Lower leg skin (tissue), 4 donors: ENCODE results near the gene SCN1A. TPM values are rescaled to one million over a fixed set of nuclear protein-coding genes. Genes with fewer than 3 reads are reported as not detected.

ENCODE experiments used
- DNase-seq, 2 donors: peaks; one replicate each; pipeline ENCODE4 v3.0.0-alpha.2; 2019; ENCODE audit warnings: low spot score in 2 of 2
- H3K4me3 ChIP-seq: fragments of 200-600 bp; sonication (generic); 2 replicates; pipeline ENCODE4 v1.5.1; 2017; ENCODE audit warnings: mild to moderate bottlenecking, low read depth; ENCODE audit not compliant: poor library complexity, severe bottlenecking
- CTCF ChIP-seq, 3 donors: fragments of 450-650 bp; IDR thresholded peaks; one replicate each; pipeline ENCODE4 v1.5.1; 2016; ENCODE audit warnings: antibody characterized with exemption in 3 of 3, mild to moderate bottlenecking in 3 of 3, moderate library complexity in 2 of 3
- POLR2A ChIP-seq, 2 donors: fragments of 450-650 bp; IDR thresholded peaks; one replicate each; pipeline ENCODE4 v1.6.1; 2016 to 2017; ENCODE audit warnings: antibody characterized with exemption in 2 of 2, mild to moderate bottlenecking in 1 of 2, moderate library complexity in 1 of 2
- WGBS, 2 donors: methylation state at CpG; one replicate each; pipeline ENCODE4 v1.1.5; 2018; 5-methylcytosine and 5-hydroxymethylcytosine counted together
- intact Hi-C: fragments of 100-400 bp; cut with DNase I; formaldehyde crosslinking; loops from one replicate; pipeline ENCODE4 v1.15.0; 2023; ENCODE audit warnings: low total_unique reads
- total RNA-seq, 4 donors: library from RNA; depleted of rRNA; stranded (reverse); fragments of >200 nt; gene quantifications; one replicate each; pipeline ENCODE4 v1.1.0, GENCODE V29; 2016

The SCN1A gene
- total RNA-seq, 4 donors from 2014 or later: 0.04 TPM; not detected in 3

GRCh38 chr2:166118180-166118579 lies 9.6 kb downstream of the SCN1A start:
- intact Hi-C loops: no loop called here
- 78 to 94% methylated on average over 4 of the region's 4 CpGs for WGBS, 2 donors
- TF ChIP-seq CTCF (IDR thresholded peaks at IDR 0.05) (no peak), POLR2A (IDR thresholded peaks at IDR 0.05) (no peak)
- DNase-seq: no peak
- no peak overlapping the region for H3K4me3 ChIP-seq

- no peak for TF ChIP-seq POLR2A (IDR thresholded peaks at IDR 0.05)
- no peak for TF ChIP-seq CTCF (IDR thresholded peaks at IDR 0.05)
- DNase-seq: no peak
- intact Hi-C loops: no loop called here
- 59 to 75% methylated on average over 6 of the region's 6 CpGs for WGBS, 2 donors
- H3K4me3 ChIP-seq: no peak overlapping the region
Observed at GRCh38 chr2:166117491-166117890, 10.3 kb downstream of the SCN1A start.

- TF ChIP-seq CTCF (IDR thresholded peaks at IDR 0.05) (no peak), POLR2A (IDR thresholded peaks at IDR 0.05) (no peak)
- intact Hi-C loops: no loop called here
- no peak overlapping the region for H3K4me3 ChIP-seq
- 79 to 84% methylated on average over 4 of the region's 4 CpGs for WGBS, 2 donors
- DNase-seq: no peak
Observed at GRCh38 chr2:166115589-166115988, 12.2 kb downstream of the SCN1A start.

GRCh38 chr2:166112193-166112605 lies 15.6 kb downstream of the SCN1A start:
- H3K4me3 ChIP-seq: no peak overlapping the region
- intact Hi-C loops: no loop called here
- no peak for TF ChIP-seq CTCF (IDR thresholded peaks at IDR 0.05)
- TF ChIP-seq POLR2A (IDR thresholded peaks at IDR 0.05): no peak
- 89 to 91% methylated on average over 1 of the region's 1 CpG for WGBS, 2 donors
- no peak for DNase-seq

- 44 to 51% methylated on average over 7 of the region's 7 CpGs for WGBS, 2 donors
- no peak for TF ChIP-seq CTCF (IDR thresholded peaks at IDR 0.05)
- no peak for TF ChIP-seq POLR2A (IDR thresholded peaks at IDR 0.05)
- intact Hi-C loops: no loop called here
- no peak overlapping the region for H3K4me3 ChIP-seq
- no peak for DNase-seq
Observed at GRCh38 chr2:166106431-166107015, 21.3 kb downstream of the SCN1A start.

GRCh38 chr2:166104773-166105172 lies 23.0 kb downstream of the SCN1A start:
- H3K4me3 ChIP-seq: no peak overlapping the region
- WGBS, 2 donors: 75 to 76% methylated on average over 3 of the region's 3 CpGs
- intact Hi-C loops: no loop called here
- TF ChIP-seq POLR2A (IDR thresholded peaks at IDR 0.05): no peak
- no peak for DNase-seq
